GM10266 (cell line): ENCODE data around the gene USP14.

Experiments used
- DNase-seq: peaks from one replicate; pipeline ENCODE4 v3.0.0; 2012; ENCODE audit errors: extremely low spot score
- CTCF ChIP-seq: IDR thresholded peaks from 2 replicates; pipeline ENCODE4 v1.5.1; 2012; ENCODE audit warnings: mild to moderate bottlenecking, low read depth; ENCODE audit not compliant: control insufficient read depth, insufficient read depth; ENCODE audit errors: missing control alignments

The USP14 gene

GRCh38 chr18:217532-218336 is 59.4 kb downstream of the USP14 start:
- no peak for TF ChIP-seq CTCF
- DNase-seq: no peak

- DNase-seq: no peak
- TF ChIP-seq CTCF: no peak
Observed at GRCh38 chr18:220708-221107, 62.4 kb downstream of the USP14 start.

- TF ChIP-seq CTCF: no peak
- no peak for DNase-seq
Observed at GRCh38 chr18:225745-226144, 67.4 kb downstream of the USP14 start.

- no peak for TF ChIP-seq CTCF
- DNase-seq: no peak
Observed at GRCh38 chr18:227374-227773, 69.0 kb downstream of the USP14 start.

- DNase-seq: no peak
- TF ChIP-seq CTCF: no peak
Observed at GRCh38 chr18:227902-228301, 69.5 kb downstream of the USP14 start.

- TF ChIP-seq CTCF: no peak
- DNase-seq: no peak
Observed at GRCh38 chr18:228586-228985, 70.2 kb downstream of the USP14 start.

GRCh38 chr18:231563-231962 is 73.2 kb downstream of the USP14 start:
- no peak for DNase-seq
- no peak for TF ChIP-seq CTCF
